ENCODE data around the gene INPP4B. TPM values are rescaled to one million over a fixed set of nuclear protein-coding genes. Genes with fewer than 3 reads are reported as not detected.

The INPP4B gene
- total RNA-seq, 2 experiments from 2014 or later, result not detected

DNA sequence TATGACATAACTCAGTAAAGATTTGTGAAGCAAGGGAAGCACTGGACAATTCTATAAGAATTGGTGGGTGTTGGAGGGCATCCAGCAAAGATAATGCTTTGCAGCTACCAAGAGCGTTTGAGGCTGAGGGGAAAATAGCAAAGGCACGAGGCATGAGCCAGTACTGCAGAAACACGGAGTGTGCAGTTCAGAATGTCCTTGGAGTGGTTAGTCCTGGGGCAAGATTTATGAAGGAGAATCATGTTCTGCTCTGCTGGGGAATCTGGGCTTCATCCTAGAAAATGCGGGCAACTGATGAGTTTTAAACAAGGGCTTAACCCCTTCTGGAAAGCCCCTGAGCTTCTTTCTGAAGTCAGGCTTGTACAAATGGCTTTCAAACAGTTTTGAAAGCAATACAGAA, 757.2 kb downstream of the INPP4B start:
- TF ChIP-seq EZH2phosphoT487 (IDR thresholded peaks at IDR 0.05; ENCODE audit: borderline replicate concordance, low read depth, low read length), result no peak
- TF ChIP-seq, protein P1, sequence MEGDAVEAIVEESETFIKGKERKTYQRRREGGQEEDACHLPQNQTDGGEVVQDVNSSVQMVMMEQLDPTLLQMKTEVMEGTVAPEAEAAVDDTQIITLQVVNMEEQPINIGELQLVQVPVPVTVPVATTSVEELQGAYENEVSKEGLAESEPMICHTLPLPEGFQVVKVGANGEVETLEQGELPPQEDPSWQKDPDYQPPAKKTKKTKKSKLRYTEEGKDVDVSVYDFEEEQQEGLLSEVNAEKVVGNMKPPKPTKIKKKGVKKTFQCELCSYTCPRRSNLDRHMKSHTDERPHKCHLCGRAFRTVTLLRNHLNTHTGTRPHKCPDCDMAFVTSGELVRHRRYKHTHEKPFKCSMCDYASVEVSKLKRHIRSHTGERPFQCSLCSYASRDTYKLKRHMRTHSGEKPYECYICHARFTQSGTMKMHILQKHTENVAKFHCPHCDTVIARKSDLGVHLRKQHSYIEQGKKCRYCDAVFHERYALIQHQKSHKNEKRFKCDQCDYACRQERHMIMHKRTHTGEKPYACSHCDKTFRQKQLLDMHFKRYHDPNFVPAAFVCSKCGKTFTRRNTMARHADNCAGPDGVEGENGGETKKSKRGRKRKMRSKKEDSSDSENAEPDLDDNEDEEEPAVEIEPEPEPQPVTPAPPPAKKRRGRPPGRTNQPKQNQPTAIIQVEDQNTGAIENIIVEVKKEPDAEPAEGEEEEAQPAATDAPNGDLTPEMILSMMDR (conservative IDR thresholded peaks at IDR 0.05; ENCODE audit: low read length), result no peak
- CTCF ChIA-PET (ENCODE audit: unreplicated experiment), result no interaction called here
- H3K27ac ChIP-seq (ENCODE audit: low read depth, low read length, poor library complexity, severe bottlenecking), result no peak overlapping the region
- no peaks in the 10 kb centered on the region for H3K9me2 ChIP-seq (ENCODE audit: insufficient read depth, low read length)
- H4K20me1 ChIP-seq (ENCODE audit: insufficient read depth, low read length), result no peaks in the 10 kb centered on the region
- no peaks in the 10 kb centered on the region for H3K9me3 ChIP-seq (ENCODE audit: low read length)
- no peak overlapping the region for H3K4me2 ChIP-seq (ENCODE audit: low read length)
- H3K36me3 ChIP-seq (ENCODE audit: insufficient read depth, low read length), result no peaks in the 10 kb centered on the region
- H3K4me3 ChIP-seq (ENCODE audit: low read depth, low read length, poor library complexity, severe bottlenecking), result no peak overlapping the region
- H2AFZ ChIP-seq (ENCODE audit: low read length), result no peak overlapping the region
- BruUV-seq (replicated peaks), result no TSS peak
- POLR2A ChIA-PET, result no interaction called here
- H3K79me2 ChIP-seq (ENCODE audit: insufficient read depth, low read depth, low read length), result no peaks in the 10 kb centered on the region
- no peak for DNase-seq (ENCODE audit: low spot score)
- intact Hi-C loops (cut with micrococcal nuclease; ENCODE audit: unreplicated experiment), result no loop called here
- H3K4me1 ChIP-seq (ENCODE audit: insufficient read depth, low read length, poor library complexity, severe bottlenecking), result no peaks in the 10 kb centered on the region

DNA sequence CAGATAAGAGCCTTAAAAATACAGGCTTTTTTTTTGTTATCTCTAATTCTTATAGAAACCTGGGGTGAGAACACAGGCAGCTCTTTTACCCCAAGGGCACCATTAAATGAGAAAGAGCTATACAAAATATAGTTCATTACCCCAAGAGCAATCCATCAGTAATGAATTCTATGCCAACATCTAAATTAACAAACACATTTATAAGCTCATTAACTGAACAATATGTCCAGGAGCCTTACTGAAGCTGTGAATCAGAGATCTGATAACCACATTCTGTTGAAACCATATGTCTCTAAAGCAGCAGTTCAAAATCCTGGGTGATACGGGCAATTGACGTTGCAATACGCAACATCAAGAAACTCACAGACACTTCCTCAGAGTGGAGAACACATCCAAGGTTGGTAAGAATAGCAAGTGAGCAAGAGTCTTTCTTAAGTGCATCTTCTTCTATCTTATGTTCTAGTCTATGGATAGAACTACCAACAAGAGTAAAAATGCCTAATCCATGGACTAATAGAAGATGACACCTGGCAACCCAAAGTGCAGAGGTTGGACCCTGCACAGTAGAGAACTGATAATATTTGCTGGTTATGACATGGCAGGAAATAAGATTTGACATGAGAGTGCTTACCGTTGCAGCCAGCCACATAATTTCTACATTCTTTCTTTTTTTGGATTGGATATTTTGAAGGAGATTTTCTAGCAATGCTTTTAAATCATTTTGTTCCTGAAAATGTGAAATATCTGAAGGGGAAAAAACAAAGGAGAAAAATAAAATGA, 760.4 kb downstream of the INPP4B start:
- no peaks in the 10 kb centered on the region for H3K79me2 ChIP-seq (ENCODE audit: insufficient read depth, low read depth, low read length)
- POLR2A ChIA-PET, result interaction anchor here (1.1 kb wide), 1 partner anchor 21 kb away, joined by 3 read pairs; no protein-coding TSS in a partner anchor
- intact Hi-C loops (cut with micrococcal nuclease; ENCODE audit: unreplicated experiment), result no loop called here
- BruUV-seq (replicated peaks), result no TSS peak
- DNase-seq (ENCODE audit: low spot score), result no peak
- H3K36me3 ChIP-seq (ENCODE audit: insufficient read depth, low read length), result no peaks in the 10 kb centered on the region
- H3K9me3 ChIP-seq (ENCODE audit: low read length), result no peaks in the 10 kb centered on the region
- no peak overlapping the region for H2AFZ ChIP-seq (ENCODE audit: low read length)
- no peaks in the 10 kb centered on the region for H3K9me2 ChIP-seq (ENCODE audit: insufficient read depth, low read length)
- H3K4me3 ChIP-seq (ENCODE audit: low read depth, low read length, poor library complexity, severe bottlenecking), result no peak overlapping the region
- H3K4me1 ChIP-seq (ENCODE audit: insufficient read depth, low read length, poor library complexity, severe bottlenecking), result no peaks in the 10 kb centered on the region
- no peaks in the 10 kb centered on the region for H4K20me1 ChIP-seq (ENCODE audit: insufficient read depth, low read length)
- no peak overlapping the region for H3K27ac ChIP-seq (ENCODE audit: low read depth, low read length, poor library complexity, severe bottlenecking)
- CTCF ChIA-PET (ENCODE audit: unreplicated experiment), result no interaction called here
- no peak overlapping the region for H3K4me2 ChIP-seq (ENCODE audit: low read length)
- TF ChIP-seq EZH2phosphoT487 (IDR thresholded peaks at IDR 0.05; ENCODE audit: borderline replicate concordance, low read depth, low read length), result no peak
- TF ChIP-seq, protein P1 (conservative IDR thresholded peaks at IDR 0.05; ENCODE audit: low read length), result no peak

DNA sequence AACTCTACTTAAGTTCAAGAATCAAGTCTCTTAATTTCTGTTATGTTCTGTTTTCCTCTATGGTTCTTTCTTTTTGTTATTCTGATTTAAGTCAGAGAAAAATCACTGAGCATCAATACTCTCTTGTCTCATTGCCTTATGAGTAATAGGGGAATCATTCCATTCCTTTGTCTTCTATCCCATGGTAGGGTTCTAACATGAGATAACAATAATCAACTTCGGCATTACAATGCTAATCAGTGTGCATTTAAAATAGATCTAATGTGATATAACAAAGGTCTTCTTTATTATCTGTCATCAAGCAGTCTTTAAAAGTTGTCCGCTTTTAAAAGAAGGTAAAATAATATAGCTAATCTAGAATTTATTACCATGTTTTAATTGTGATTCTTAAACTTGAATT, 762.8 kb downstream of the INPP4B start:
- TF ChIP-seq, protein P1 (conservative IDR thresholded peaks at IDR 0.05; ENCODE audit: low read length), result no peak
- no peak for TF ChIP-seq EZH2phosphoT487 (IDR thresholded peaks at IDR 0.05; ENCODE audit: borderline replicate concordance, low read depth, low read length)
- intact Hi-C loops (cut with micrococcal nuclease; ENCODE audit: unreplicated experiment), result no loop called here

More for the DNA sequence above, 762.8 kb downstream of the INPP4B start:
- H2AFZ ChIP-seq (ENCODE audit: low read length), result no peak overlapping the region
- no peaks in the 10 kb centered on the region for H3K4me1 ChIP-seq (ENCODE audit: insufficient read depth, low read length, poor library complexity, severe bottlenecking)
- no peak overlapping the region for H3K27ac ChIP-seq (ENCODE audit: low read depth, low read length, poor library complexity, severe bottlenecking)
- ChIA-PET POLR2A (interaction anchor here (0.6 kb wide), 1 partner anchor 677 kb away, joined by 3 read pairs; no protein-coding TSS in a partner anchor), CTCF (ENCODE audit: unreplicated experiment) (no interaction called here)
- BruUV-seq (replicated peaks), result no TSS peak
- H4K20me1 ChIP-seq (ENCODE audit: insufficient read depth, low read length), result no peaks in the 10 kb centered on the region
- no peak overlapping the region for H3K4me3 ChIP-seq (ENCODE audit: low read depth, low read length, poor library complexity, severe bottlenecking)
- no peaks in the 10 kb centered on the region for H3K9me2 ChIP-seq (ENCODE audit: insufficient read depth, low read length)
- no peak overlapping the region for H3K4me2 ChIP-seq (ENCODE audit: low read length)
- H3K79me2 ChIP-seq (ENCODE audit: insufficient read depth, low read depth, low read length), result no peaks in the 10 kb centered on the region
- DNase-seq (ENCODE audit: low spot score), result no peak
- H3K9me3 ChIP-seq (ENCODE audit: low read length), result no peaks in the 10 kb centered on the region
- no peaks in the 10 kb centered on the region for H3K36me3 ChIP-seq (ENCODE audit: insufficient read depth, low read length)
